ENCODE results near the gene VAV2.

The VAV2 gene

DNA sequence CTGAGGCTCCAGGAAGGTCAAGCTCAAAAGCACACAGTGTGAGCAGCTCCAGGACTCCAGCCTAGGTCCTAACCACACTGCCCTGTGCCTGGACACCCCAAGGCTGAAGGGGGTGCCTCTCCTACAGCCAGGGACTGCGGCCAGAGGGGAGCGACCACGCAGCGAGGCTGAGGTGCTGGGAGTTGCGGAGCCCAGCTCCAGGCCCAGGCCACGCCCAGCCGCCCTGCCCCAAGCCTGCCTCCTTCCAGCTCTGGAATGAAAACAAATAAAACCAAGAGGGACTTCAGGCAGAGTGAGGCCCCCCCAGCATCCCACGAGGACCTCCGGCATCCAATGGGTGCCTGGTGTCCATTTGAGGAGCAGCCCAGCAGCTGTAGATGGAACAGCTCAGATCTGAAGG, 15.2 kb downstream of the VAV2 start:
- WGBS, 2 donors (ENCODE audit: extremely low coverage in 2 of 2, insufficient read length in 2 of 2, insufficient replicate concordance in 1 of 2) = no CpG with 5 or more reads among the region's 9 CpGs
- Histone ChIP-seq H3K4me3 (ENCODE audit: low read length in 2 of 2) (no peak overlapping the region), H3K27me3 (ENCODE audit: control insufficient read depth in 3 of 3, insufficient read depth in 3 of 3, low read depth in 1 of 3, low read length in 3 of 3) (no peaks in the 10 kb centered on the region), H3K9me3 (replicated peaks in 1 of 2; ENCODE audit: control insufficient read depth in 2 of 2, insufficient read depth in 1 of 2, low read depth in 1 of 2, low read length in 2 of 2) (no peaks in the 10 kb centered on the region), H4K91ac (ENCODE audit: low read depth, low read length, poor library complexity) (no peak overlapping the region), H2BK5ac (ENCODE audit: low read length) (peak overlapping the region; percentile 53), H3K9ac (ENCODE audit: low read depth, low read length, poor library complexity) (peak overlapping the region; percentile 37), H3K79me1 (ENCODE audit: low read depth, low read length) (peaks cover 58% of the 10 kb centered on the region), H3K23ac (ENCODE audit: low read depth, low read length, poor library complexity) (no peak overlapping the region), H2BK12ac (ENCODE audit: low read length) (no peak overlapping the region), H2BK15ac (ENCODE audit: low read length) (no peak overlapping the region), H2AFZ (ENCODE audit: low read length) (no peak overlapping the region), H3K14ac (ENCODE audit: low read length) (no peak overlapping the region), H4K8ac (ENCODE audit: low read depth, low read length) (no peak overlapping the region), H3K18ac (ENCODE audit: low read length) (no peak overlapping the region), H2BK120ac (ENCODE audit: low read depth, low read length) (no peak overlapping the region), H3K4ac (ENCODE audit: low read length) (no peak overlapping the region), H3K36me3 (replicated peaks in 1 of 2; ENCODE audit: control insufficient read depth in 2 of 2, insufficient read depth in 2 of 2, low read length in 2 of 2) (peaks cover 0 to 10% of the 10 kb centered on the region in 2 donors), H3K27ac (replicated peaks; ENCODE audit: low read length) (no peak overlapping the region), H3K4me2 (ENCODE audit: insufficient read depth, low read length, poor library complexity, severe bottlenecking) (no peak overlapping the region), H3K4me1 (ENCODE audit: control insufficient read depth in 2 of 2, insufficient read depth in 1 of 2, low read depth in 1 of 2, low read length in 2 of 2) (peaks cover 34 to 36% of the 10 kb centered on the region in 2 donors), H2AK5ac (ENCODE audit: low read depth, low read length) (peak overlapping the region; percentile 63)
- no peak for DNase-seq (ENCODE audit: low spot score)

DNA sequence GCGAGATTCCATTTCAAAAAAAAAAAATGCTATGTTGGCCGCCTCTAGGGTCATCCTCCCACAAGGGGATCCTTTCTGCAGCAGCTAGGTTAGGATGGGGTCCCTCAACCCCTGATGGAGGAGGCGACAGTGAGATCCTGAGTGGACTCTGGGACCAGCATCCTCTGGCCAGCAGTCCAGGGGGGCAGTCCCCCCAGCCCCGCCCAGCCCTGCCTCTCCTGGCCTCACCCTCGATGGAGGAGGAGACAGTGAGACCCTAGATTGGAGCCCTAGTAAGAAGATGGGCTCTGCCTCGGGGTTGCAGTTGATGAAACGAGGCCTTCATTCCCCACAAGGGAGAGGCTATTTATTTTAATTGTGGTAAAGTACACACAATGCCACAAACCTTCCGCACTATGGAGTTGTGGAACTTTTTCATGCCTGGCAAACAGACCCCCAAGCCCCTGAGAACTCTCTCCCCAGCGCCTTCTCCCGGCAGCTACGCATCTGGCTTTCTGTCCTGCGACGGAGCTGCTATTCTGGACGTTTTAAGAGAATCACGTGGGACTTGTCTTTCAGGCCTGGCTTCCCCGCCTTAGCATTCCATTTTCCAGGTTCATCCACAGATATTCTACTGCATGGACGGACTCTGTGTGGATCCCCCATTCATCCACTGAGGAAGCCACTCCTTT, 15.8 kb downstream of the VAV2 start:
- no peak overlapping the region for H4K8ac ChIP-seq (ENCODE audit: low read depth, low read length)
- no peak overlapping the region for H2BK12ac ChIP-seq (ENCODE audit: low read length)
- peaks cover 0 to 10% of the 10 kb centered on the region in 2 donors for H3K36me3 ChIP-seq (replicated peaks in 1 of 2; ENCODE audit: control insufficient read depth in 2 of 2, insufficient read depth in 2 of 2, low read length in 2 of 2)
- peaks cover 62% of the 10 kb centered on the region for H3K79me1 ChIP-seq (ENCODE audit: low read depth, low read length)
- no peak overlapping the region for H3K4ac ChIP-seq (ENCODE audit: low read length)
- DNase-seq (ENCODE audit: low spot score) = no peak
- H3K9me3 ChIP-seq (replicated peaks in 1 of 2; ENCODE audit: control insufficient read depth in 2 of 2, insufficient read depth in 1 of 2, low read depth in 1 of 2, low read length in 2 of 2) = no peaks in the 10 kb centered on the region
- WGBS, 2 donors (ENCODE audit: extremely low coverage in 2 of 2, insufficient read length in 2 of 2, insufficient replicate concordance in 1 of 2) = no CpG with 5 or more reads among the region's 17 CpGs
- no peak overlapping the region for H3K14ac ChIP-seq (ENCODE audit: low read length)
- no peak overlapping the region for H2BK5ac ChIP-seq (ENCODE audit: low read length)
- H2AFZ ChIP-seq (ENCODE audit: low read length) = no peak overlapping the region
- no peak overlapping the region for H3K18ac ChIP-seq (ENCODE audit: low read length)
- no peak overlapping the region for H2BK15ac ChIP-seq (ENCODE audit: low read length)
- no peak overlapping the region for H3K4me2 ChIP-seq (ENCODE audit: insufficient read depth, low read length, poor library complexity, severe bottlenecking)
- H2AK5ac ChIP-seq (ENCODE audit: low read depth, low read length) = no peak overlapping the region
- no peak overlapping the region for H4K91ac ChIP-seq (ENCODE audit: low read depth, low read length, poor library complexity)
- no peaks in the 10 kb centered on the region for H3K27me3 ChIP-seq (ENCODE audit: control insufficient read depth in 3 of 3, insufficient read depth in 3 of 3, low read depth in 1 of 3, low read length in 3 of 3)
- no peak overlapping the region for H2BK120ac ChIP-seq (ENCODE audit: low read depth, low read length)
- peaks cover 39 to 42% of the 10 kb centered on the region in 2 donors for H3K4me1 ChIP-seq (ENCODE audit: control insufficient read depth in 2 of 2, insufficient read depth in 1 of 2, low read depth in 1 of 2, low read length in 2 of 2)
- no peak overlapping the region for H3K27ac ChIP-seq (replicated peaks; ENCODE audit: low read length)
- H3K9ac ChIP-seq (ENCODE audit: low read depth, low read length, poor library complexity) = no peak overlapping the region
- H3K23ac ChIP-seq (ENCODE audit: low read depth, low read length, poor library complexity) = no peak overlapping the region
- H3K4me3 ChIP-seq (ENCODE audit: low read length in 2 of 2) = no peak overlapping the region

DNA sequence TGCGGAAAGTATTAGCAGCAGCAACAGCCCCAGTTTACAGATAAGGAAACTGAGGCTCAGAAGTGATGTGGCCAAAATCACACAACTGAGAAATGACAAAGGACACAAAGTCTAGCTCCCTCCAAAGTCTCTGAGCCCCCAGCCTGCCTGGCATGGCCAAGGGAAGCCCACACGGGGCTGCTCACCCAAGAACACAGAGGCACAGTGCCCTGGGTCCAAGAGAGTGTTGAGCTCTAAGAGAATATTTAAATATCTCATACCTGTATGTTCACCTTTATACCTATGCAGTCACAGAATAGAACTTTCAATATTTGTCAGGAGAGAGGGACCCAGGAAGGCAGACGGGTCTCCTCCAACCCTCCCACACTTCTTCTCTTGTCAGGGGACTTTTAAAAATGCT, 16.6 kb downstream of the VAV2 start:
- no peak overlapping the region for H4K8ac ChIP-seq (ENCODE audit: low read depth, low read length)
- H3K27me3 ChIP-seq (ENCODE audit: control insufficient read depth in 3 of 3, insufficient read depth in 3 of 3, low read depth in 1 of 3, low read length in 3 of 3) = no peaks in the 10 kb centered on the region
- no peak overlapping the region for H3K9ac ChIP-seq (ENCODE audit: low read depth, low read length, poor library complexity)
- no peak overlapping the region for H2BK5ac ChIP-seq (ENCODE audit: low read length)
- H4K91ac ChIP-seq (ENCODE audit: low read depth, low read length, poor library complexity) = no peak overlapping the region
- no peak for DNase-seq (ENCODE audit: low spot score)
- H3K4me1 ChIP-seq (ENCODE audit: control insufficient read depth in 2 of 2, insufficient read depth in 1 of 2, low read depth in 1 of 2, low read length in 2 of 2) = peaks cover 43 to 49% of the 10 kb centered on the region in 2 donors
- H2BK15ac ChIP-seq (ENCODE audit: low read length) = no peak overlapping the region
- no peak overlapping the region for H2BK12ac ChIP-seq (ENCODE audit: low read length)
- no CpG with 5 or more reads among the region's 3 CpGs for WGBS, 2 donors (ENCODE audit: extremely low coverage in 2 of 2, insufficient read length in 2 of 2, insufficient replicate concordance in 1 of 2)
- no peak overlapping the region for H2AK5ac ChIP-seq (ENCODE audit: low read depth, low read length)
- H3K23ac ChIP-seq (ENCODE audit: low read depth, low read length, poor library complexity) = no peak overlapping the region
- H3K4ac ChIP-seq (ENCODE audit: low read length) = no peak overlapping the region
- no peak overlapping the region for H2BK120ac ChIP-seq (ENCODE audit: low read depth, low read length)
- no peak overlapping the region for H3K14ac ChIP-seq (ENCODE audit: low read length)
- peaks cover 0 to 10% of the 10 kb centered on the region in 2 donors for H3K36me3 ChIP-seq (replicated peaks in 1 of 2; ENCODE audit: control insufficient read depth in 2 of 2, insufficient read depth in 2 of 2, low read length in 2 of 2)
- H3K18ac ChIP-seq (ENCODE audit: low read length) = no peak overlapping the region
- peaks cover 58% of the 10 kb centered on the region for H3K79me1 ChIP-seq (ENCODE audit: low read depth, low read length)
- H3K27ac ChIP-seq (replicated peaks; ENCODE audit: low read length) = no peak overlapping the region
- no peaks in the 10 kb centered on the region for H3K9me3 ChIP-seq (replicated peaks in 1 of 2; ENCODE audit: control insufficient read depth in 2 of 2, insufficient read depth in 1 of 2, low read depth in 1 of 2, low read length in 2 of 2)
- H3K4me3 ChIP-seq (ENCODE audit: low read length in 2 of 2) = no peak overlapping the region
- no peak overlapping the region for H3K4me2 ChIP-seq (ENCODE audit: insufficient read depth, low read length, poor library complexity, severe bottlenecking)
- no peak overlapping the region for H2AFZ ChIP-seq (ENCODE audit: low read length)

DNA sequence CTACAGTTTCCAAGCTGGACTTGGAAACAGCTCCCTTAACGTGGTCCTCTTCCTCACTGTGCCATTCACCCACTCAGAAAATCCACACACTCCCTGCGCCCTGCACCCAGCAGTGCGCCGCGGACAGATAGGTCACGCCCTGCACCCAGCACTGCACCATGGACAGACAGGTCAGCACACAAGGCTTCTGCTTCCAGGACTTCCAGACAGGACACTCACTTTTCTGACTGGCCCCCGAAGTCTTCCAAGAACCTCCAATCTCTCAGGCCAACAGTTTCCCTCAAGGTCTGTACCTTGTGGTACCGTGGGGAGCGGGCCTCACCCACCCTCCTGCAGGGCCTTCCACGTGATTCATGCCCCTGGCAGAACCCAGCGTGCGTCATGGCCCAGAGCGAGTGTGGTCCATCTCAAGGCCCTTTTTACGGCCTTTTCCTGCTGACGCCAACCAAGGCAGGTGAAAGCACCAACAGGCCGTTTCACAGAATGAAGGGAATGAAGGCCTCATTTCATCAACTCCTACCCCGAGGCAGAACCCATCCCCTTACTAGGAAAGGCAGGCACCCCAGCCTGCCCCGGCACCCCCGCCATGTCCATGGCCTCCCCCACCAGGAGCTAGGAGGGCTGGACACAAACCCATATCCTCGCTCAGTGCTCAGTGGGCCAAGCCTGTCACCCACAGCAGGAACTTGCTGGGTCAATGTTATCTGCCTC, 17.3 kb downstream of the VAV2 start:
- no peak overlapping the region for H2AFZ ChIP-seq (ENCODE audit: low read length)
- H3K18ac ChIP-seq (ENCODE audit: low read length) = peak overlapping the region; percentile 67
- no CpG with 5 or more reads among the region's 20 CpGs for WGBS, 2 donors (ENCODE audit: extremely low coverage in 2 of 2, insufficient read length in 2 of 2, insufficient replicate concordance in 1 of 2)
- no peak overlapping the region for H3K4me3 ChIP-seq (ENCODE audit: low read length in 2 of 2)
- no peak for DNase-seq (ENCODE audit: low spot score)
- no peak overlapping the region for H2BK12ac ChIP-seq (ENCODE audit: low read length)
- H4K91ac ChIP-seq (ENCODE audit: low read depth, low read length, poor library complexity) = no peak overlapping the region
- H2BK15ac ChIP-seq (ENCODE audit: low read length) = no peak overlapping the region
- H2BK5ac ChIP-seq (ENCODE audit: low read length) = peak overlapping the region; percentile 71
- peak overlapping the region; percentile 67 for H3K9ac ChIP-seq (ENCODE audit: low read depth, low read length, poor library complexity)
- H3K36me3 ChIP-seq (replicated peaks in 1 of 2; ENCODE audit: control insufficient read depth in 2 of 2, insufficient read depth in 2 of 2, low read length in 2 of 2) = peaks cover 0 to 10% of the 10 kb centered on the region in 2 donors
- peaks cover 38 to 48% of the 10 kb centered on the region in 2 donors for H3K4me1 ChIP-seq (ENCODE audit: control insufficient read depth in 2 of 2, insufficient read depth in 1 of 2, low read depth in 1 of 2, low read length in 2 of 2)
- H3K9me3 ChIP-seq (replicated peaks in 1 of 2; ENCODE audit: control insufficient read depth in 2 of 2, insufficient read depth in 1 of 2, low read depth in 1 of 2, low read length in 2 of 2) = no peaks in the 10 kb centered on the region
- peaks cover 54% of the 10 kb centered on the region for H3K79me1 ChIP-seq (ENCODE audit: low read depth, low read length)
- peak overlapping the region; percentile 98 for H3K23ac ChIP-seq (ENCODE audit: low read depth, low read length, poor library complexity)
- no peak overlapping the region for H3K4me2 ChIP-seq (ENCODE audit: insufficient read depth, low read length, poor library complexity, severe bottlenecking)
- H3K27me3 ChIP-seq (ENCODE audit: control insufficient read depth in 3 of 3, insufficient read depth in 3 of 3, low read depth in 1 of 3, low read length in 3 of 3) = no peaks in the 10 kb centered on the region
- peak overlapping the region; percentile 41 for H2BK120ac ChIP-seq (ENCODE audit: low read depth, low read length)
- no peak overlapping the region for H3K4ac ChIP-seq (ENCODE audit: low read length)
- H3K27ac ChIP-seq (replicated peaks; ENCODE audit: low read length) = no peak overlapping the region
- no peak overlapping the region for H4K8ac ChIP-seq (ENCODE audit: low read depth, low read length)
- peak overlapping the region; percentile 61 for H2AK5ac ChIP-seq (ENCODE audit: low read depth, low read length)
- H3K14ac ChIP-seq (ENCODE audit: low read length) = peak overlapping the region; percentile 8

All from neuronal stem cell (in vitro differentiated cells).